GM19238 (cell line): ENCODE measurements around the gene PLA2R1.
"Not testable (repeated sequence)": the region's sequence is repeated elsewhere in the genome, so short reads cannot be mapped to it uniquely, and the experiment has no call there.

Experiments used
- DNase-seq: peaks from one replicate; pipeline ENCODE4 v3.0.0; 2011; ENCODE audit warnings: low spot score; ENCODE audit not compliant: insufficient read length

Gene PLA2R1

DNA sequence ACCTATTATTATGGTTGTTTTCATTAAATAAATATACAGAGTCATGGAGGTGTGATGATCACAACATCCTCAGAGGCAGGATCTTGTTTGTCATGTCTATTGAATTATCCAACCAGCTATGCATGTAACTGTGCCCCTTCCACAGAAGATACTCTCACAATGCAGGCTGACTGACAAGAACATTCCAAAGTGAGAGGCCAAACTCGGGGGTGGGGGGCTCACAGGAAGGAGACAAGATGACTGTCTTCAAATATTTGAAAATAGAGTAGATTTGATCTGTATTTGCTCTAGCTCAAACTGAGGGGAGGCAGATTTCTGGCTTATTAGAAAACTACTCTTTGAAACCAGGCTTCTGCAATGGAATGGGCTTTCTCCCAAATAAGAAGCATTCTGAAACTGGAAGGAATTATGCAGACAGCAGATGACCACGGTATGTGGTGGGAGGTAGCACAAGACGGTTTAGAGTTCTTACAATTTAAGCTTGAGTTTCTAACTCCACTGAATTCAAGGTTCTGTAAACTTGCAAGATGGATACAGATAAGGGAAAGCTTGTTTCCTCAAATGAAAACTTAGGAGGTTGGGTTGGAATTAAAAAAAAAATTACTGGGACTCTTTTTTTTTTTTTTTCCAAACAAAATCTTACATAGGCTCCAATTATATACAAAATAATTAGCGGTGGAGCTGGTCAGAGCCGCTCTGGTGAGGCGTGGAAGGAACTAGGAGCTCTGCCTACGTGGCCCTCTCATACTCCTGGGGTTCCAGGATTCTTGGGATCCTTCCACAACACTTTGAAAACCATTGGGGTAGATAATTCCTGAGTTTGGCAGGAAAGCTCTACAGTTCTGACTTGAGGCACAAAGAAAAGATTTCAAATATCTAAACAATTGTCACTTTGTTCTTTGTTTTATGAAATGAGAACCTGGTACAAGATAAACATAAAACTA, 79.3 kb downstream of the PLA2R1 start:
- DNase-seq: no peak

- no peak for DNase-seq
Observed at GRCh38 chr2:159982270-159982669, 80.1 kb downstream of the PLA2R1 start.

DNA sequence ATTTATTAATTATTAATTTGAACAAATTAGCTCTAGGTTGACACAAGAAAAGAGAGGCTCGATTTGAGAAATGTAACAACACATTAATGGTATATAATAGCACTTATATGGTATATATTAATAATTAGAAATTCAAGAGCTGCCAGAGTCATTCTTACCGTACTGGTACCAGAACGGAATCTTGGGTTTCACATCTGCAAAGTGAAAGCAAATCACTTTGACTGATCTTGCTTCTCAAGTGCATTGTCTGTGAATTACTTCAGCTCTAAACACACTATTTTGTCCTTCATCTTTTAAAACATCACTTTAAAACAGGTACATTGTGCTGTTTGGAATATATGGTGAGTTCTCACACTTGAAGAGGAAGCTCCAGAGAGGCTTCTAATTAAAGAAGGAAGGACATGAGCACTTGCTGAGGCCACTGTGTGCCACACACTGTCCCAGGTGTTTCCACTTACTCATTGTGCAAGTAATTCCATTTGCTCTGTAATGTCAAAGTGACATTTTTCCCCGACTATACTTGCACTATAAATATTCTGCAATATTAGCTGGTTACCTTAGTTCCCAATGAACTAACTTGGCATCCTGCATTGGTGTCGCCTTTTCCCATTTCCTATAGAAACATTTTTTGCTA, 85.8 kb downstream of the PLA2R1 start:
- DNase-seq: no peak

GRCh38 chr2:159973325-159973724, 89.1 kb downstream of the PLA2R1 start:
- no peak for DNase-seq

- DNase-seq: no peak
Observed at GRCh38 chr2:159971365-159972152, 90.9 kb downstream of the PLA2R1 start.

GRCh38 chr2:159970548-159970947, 91.9 kb downstream of the PLA2R1 start:
- not testable (repeated sequence) for DNase-seq

- peak; percentile 6 for DNase-seq
Observed at GRCh38 chr2:159968279-159968900, 94.0 kb downstream of the PLA2R1 start.

DNA sequence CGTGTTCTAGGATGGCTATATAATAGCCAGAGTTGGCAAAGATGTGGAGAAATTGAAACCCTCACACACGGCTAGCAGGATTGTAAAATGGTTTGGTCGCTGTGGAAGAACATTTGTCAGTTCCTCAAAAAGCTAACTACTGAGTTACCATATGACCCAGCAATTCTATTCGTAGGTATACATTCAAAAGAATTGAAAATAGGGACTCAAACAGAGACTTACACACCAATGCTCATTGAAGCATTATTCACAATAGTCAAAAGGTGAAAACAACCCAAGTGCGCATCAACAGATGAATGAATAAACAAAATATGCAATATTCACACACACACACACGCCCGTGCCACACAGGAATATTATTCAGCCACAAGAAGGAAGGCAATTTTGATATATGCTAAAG, 98.7 kb downstream of the PLA2R1 start:
- no peak for DNase-seq

DNA sequence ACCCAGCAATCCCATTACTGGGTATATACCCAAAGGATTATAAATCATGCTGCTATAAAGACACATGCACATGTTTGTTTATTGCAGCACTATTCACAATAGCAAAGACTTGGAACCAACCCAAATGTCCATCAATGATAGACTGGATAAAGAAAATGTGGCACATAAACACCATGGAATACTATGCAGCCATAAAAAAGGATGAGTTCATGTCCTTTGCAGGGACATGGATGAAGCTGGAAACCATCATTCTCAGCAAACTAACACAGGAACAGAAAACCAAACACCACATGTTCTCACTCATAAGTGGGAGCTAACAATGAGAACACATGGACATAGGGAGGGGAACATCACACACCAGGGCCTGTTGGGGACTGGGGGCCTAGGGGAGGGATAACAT, 99.9 kb downstream of the PLA2R1 start:
- DNase-seq: not testable (repeated sequence)

- DNase-seq: no peak
Observed at GRCh38 chr2:159961451-159961850, 101.0 kb downstream of the PLA2R1 start.

GRCh38 chr2:159961037-159961436, 101.4 kb downstream of the PLA2R1 start:
- no peak for DNase-seq

- DNase-seq: no peak
Observed at GRCh38 chr2:159960414-159960813, 102.0 kb downstream of the PLA2R1 start.

- no peak for DNase-seq
Observed at GRCh38 chr2:159959136-159959535, 103.3 kb downstream of the PLA2R1 start.

- DNase-seq: no peak
Observed at GRCh38 chr2:159953136-159953823, 109.1 kb downstream of the PLA2R1 start.

GRCh38 chr2:159946326-159946999, 116.0 kb downstream of the PLA2R1 start:
- no peak for DNase-seq

DNA sequence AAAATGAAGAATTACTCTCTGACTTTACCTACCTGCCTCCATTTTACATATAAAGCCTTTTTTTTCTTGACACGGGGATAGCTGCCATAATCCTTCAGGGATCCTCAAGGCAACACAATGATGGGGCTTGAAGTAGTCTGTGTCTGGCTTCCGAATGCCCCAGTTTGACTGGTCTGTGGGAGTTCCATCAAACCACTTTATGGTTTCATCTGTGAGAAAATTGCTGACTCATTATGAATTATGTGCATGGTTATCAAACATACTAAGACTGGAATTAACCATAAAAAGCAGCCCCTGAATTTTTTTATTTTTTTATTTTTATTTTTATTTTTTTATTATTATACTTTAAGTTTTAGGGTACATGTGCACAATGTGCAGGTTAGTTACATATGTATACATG, 117.5 kb downstream of the PLA2R1 start:
- no peak for DNase-seq

DNA sequence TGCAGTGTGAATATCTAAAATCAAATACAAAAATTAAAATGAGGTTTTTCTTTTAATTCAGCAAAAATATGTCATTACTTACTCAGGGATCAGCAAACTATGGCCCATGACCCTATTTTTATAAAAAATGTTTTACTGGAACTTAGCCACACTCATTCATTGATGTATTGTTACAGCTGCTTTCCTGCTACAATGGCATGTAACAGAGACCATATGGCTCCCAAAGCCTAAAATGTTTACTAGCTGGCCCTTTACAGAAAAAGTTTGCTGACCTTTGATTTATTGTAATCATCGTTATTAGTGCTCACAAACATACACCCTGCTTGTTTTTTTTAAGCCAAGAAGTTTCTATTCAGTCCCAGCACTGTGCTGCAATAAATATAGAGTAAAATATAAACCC, 120.3 kb downstream of the PLA2R1 start:
- no peak for DNase-seq

DNA sequence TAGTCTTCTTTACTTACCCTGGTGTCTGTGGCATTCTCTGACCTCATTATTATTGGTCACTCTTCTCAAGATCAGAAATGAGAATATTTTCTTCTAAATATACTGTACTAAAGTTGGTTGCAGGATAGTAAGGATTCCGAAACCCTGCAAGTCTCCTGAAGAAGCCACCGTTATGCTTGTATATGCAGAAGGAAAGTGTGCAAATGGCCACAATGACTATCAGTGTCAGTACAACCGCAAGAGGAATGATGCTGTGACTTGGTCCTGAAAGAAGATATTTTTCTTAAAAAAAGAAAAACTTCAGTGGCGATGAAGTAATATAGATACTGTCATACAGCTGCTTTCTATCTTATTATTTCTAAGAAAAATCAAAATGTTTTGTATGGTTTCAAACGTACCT, 120.7 kb downstream of the PLA2R1 start:
- DNase-seq: no peak

DNA sequence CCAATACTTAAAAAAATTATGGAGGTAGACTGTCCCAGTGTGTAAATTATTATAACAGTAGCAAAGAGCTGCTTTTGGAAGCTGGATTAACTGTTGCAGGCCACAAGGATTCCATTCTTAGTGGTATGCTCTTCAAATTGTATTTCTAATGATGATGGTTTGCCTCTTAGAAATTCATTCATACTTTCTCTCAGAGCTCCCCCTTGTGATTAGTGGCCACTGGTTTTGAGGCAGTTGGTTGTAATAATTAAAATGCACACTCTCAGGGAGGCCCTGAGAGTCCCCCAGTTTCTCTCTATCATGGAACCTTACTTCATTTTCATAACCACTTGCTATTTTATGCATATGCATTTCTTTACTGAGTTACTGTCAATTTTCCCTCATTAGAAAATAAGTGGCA, 122.5 kb downstream of the PLA2R1 start:
- peak; percentile 9 for DNase-seq

- no peak for DNase-seq
Observed at GRCh38 chr2:159938395-159938794, 124.0 kb downstream of the PLA2R1 start.
